ENCODE measurements around the gene VTI1A.

VTI1A gene

DNA sequence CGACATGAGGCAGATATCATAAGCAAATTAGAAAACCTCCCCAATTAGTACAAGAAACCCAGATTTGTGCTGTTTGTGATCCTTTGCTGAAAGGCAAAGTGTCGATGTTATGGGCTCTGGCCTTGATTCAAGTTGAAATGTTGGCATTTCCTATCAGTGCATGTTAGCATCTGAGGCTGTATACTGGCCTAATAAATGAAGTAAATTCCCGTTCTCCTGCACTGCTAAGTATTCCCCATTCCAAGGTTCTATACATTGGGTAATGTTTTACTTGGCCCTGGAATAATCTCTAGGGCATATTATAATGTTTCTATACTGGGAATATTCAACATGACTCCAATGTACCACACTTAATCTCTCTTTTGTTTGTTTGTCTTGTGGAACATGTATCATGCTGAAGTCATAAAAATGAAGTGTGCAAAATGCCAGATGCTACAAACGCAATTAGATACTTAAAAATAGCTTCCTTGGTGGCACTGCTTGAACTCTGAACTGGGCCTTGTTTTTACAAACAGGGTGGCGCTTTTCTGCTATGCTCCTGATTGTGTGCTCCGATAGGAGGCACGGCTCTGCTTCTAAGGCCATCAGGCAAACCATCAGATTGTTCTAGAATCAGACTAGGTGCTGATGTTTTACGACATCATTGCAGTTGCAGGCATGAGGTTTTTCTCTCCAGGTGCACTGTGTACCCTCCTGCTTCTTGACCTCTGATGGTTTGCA is 346.3 kb downstream of the VTI1A start:
- TF ChIP-seq, protein P1, sequence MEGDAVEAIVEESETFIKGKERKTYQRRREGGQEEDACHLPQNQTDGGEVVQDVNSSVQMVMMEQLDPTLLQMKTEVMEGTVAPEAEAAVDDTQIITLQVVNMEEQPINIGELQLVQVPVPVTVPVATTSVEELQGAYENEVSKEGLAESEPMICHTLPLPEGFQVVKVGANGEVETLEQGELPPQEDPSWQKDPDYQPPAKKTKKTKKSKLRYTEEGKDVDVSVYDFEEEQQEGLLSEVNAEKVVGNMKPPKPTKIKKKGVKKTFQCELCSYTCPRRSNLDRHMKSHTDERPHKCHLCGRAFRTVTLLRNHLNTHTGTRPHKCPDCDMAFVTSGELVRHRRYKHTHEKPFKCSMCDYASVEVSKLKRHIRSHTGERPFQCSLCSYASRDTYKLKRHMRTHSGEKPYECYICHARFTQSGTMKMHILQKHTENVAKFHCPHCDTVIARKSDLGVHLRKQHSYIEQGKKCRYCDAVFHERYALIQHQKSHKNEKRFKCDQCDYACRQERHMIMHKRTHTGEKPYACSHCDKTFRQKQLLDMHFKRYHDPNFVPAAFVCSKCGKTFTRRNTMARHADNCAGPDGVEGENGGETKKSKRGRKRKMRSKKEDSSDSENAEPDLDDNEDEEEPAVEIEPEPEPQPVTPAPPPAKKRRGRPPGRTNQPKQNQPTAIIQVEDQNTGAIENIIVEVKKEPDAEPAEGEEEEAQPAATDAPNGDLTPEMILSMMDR (IDR thresholded peaks at IDR 0.05), result no peak

DNA sequence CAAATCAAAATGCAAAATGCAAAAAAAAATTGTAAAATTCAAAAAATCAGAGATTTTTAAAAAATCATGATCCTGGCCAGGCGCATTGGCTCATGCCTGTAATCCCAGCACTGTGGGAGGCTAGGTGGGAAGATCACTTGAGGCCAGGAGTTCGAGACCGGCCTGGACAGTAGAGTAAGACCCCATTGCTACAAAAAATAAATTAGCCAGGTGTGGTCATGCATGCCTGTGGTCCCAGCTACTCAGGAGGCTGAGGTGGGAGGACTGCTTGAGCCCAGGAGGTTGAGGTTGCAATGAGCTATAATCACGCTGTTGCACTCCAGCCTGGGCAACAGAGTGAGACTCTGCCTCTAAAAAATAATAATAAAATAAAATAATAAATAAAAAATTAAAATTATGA is 347.2 kb downstream of the VTI1A start:
- TF ChIP-seq, protein P1 (IDR thresholded peaks at IDR 0.05), result no peak

DNA sequence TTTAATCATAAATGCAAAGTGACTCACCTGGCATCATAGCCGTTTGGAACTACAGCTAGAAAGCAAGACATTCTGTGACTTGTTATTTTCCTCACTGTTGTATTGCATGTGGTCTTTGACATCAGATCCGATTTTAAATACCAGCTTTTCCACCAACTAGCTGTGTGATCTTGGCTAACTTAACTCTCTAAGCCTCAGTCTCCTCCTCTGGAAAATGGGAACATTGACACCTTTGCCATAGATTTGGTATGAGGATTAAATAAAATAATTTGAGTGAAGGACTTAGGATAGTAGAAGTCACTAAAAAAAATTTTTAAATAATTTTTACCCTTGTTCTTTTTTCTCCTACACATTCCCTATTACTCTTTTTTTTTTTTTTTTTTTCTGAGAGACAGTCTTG is 348.1 kb downstream of the VTI1A start:
- TF ChIP-seq, protein P1 (IDR thresholded peaks at IDR 0.05), result no peak

DNA sequence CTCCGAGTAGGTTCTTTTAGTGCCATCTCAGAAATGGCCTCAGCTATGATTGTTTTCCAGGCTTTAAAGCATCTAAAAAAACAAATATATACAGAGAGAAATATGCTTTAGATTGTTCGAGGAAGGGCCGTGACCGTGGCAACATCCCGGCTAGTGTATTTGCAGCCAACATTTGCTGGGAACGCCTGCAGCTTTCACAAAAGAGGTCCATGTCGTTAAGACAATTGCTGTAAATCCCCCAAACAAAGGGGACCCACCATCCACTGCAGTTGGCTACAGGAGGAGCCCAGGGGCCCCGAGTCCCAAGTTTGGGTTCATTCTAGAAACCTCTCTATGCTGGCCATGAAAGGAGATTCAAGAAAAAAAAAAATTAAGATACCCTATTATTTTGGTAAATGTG is 350.2 kb downstream of the VTI1A start:
- TF ChIP-seq, protein P1 (IDR thresholded peaks at IDR 0.05), result no peak

DNA sequence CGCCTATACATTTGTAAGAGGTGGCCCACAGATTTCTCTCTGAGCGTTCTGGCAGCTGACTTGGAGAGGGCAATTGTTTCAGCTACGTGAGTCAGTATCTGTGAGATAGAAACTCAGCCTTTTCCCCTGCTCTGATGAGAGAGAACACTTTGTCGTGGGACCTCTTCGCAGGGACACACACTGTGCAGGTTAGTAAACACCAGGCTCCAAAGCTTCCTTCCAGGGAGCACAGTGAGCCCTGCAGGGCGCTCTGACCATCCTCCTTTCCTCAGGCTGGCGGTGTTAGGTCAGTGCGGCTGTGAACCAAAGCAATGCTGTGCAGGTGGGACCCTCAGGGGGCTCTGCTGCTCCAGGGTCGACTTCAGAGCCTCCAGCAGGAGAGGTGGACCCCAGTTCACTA is 350.8 kb downstream of the VTI1A start:
- TF ChIP-seq, protein P1 (IDR thresholded peaks at IDR 0.05), result no peak

DNA sequence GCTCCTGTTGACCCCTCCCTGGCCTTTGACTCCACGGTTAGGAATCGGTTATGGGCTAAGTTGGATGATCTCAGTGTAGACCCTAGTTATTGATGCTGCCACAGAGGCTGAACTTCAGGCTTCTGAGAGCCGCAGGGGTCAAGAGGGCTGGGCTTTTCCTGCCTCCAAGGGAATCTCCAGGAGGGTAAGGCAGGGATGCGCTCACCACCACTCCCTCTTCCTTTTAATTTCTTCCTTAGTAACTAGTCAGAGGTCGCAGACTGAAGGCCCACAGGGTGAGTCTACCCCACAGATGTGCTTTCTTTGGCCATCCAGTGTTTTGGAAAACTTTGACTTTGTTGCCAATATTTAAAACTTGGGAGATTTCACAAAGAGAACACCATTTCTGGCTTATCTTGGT is 352.0 kb downstream of the VTI1A start:
- TF ChIP-seq, protein P1 (IDR thresholded peaks at IDR 0.05), result no peak

DNA sequence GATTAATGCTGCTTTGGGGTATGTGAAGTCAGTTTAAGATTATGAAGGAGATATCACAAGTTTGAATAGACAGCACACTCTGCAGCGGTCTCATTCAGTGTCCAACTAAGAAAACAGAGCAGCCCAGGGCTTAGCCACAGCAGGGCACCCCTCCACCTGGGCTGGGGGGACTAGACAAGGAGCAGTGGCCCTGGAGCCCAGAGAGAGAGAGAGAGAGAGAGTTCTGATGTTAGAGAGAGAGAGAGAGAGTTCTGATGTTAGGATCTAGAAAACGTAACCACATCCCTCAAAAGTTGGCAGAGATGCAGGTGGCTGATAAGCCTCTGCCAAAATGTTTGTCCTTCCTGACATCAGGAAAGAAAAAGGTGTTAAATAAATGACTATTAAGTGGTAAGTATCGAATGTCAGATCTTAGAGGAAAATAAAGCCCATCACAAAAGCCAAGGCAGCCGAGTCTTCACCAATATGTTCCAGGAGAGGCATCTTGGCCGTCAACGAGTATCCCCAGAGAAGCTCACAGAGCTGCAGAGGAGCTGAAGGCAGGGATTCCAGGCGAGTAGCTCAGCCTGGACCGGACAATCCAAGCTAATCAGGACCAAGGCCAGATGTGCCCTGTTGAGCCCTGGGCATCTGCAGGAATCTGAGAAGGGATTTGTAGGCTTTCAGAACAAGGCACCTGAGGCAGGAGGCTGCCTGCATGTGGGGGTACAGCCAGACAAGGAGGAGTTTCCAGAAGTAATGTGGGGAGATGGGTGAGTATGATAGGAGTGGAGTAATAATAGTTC is 352.9 kb downstream of the VTI1A start:
- TF ChIP-seq, protein P1 (IDR thresholded peaks at IDR 0.05), result no peak
